ENCODE data around the gene AKT1.
"Not testable (repeated sequence)": the region's sequence is repeated elsewhere in the genome, so short reads cannot be mapped to it uniquely, and the experiment has no call there.

AKT1 gene

GRCh38 chr14:104753528-104754212 lies 41.9 kb downstream of the AKT1 start:
- no peak for DNase-seq (ENCODE audit: low read depth)

DNA sequence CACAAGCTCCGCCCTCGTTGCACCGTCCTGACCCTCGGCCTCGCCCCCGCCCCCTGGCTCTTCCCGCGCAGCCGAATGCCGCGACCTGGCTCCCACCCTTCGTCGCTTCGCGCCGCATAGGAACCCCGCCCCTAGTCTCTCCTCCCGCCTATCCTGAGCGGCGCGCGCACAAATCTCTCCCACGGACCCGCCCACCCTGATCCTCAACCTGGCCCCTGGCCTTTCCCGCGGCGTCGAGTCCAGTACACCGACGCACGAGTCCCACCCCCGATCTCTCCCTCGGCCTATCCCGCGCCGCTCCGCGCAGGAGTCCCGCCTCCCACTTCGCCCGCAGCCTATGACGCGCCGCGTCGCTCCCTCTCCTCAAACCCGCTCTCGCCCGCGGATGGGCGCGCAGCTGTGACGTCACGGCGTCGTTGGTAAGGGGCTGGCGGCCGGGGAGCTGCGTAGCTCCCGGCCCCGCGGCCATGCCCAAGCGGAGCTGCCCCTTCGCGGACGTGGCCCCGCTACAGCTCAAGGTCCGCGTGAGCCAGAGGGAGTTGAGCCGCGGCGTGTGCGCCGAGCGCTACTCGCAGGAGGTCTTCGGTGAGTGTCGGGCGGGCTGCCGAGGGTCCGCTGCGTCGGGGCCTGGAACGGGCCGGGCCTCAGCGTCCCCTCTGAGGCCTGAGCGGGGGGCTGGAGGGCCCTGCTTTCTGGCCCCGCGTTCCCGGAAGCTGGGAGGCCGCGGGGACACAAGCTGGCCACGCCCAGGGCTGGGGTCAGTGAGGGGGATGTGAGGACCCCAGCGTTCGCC lies 42.6 kb downstream of the AKT1 start, which contains the start of gene SIVA1:
SIVA1 (plus strand) TSS at position 413 of the 793 bp plus-strand sequence; CDS start at position 468, 55 bp downstream.
- DNase-seq (ENCODE audit: low read depth), result peak; percentile 89

GRCh38 chr14:104752423-104752734 lies 43.2 kb downstream of the AKT1 start:
- no peak for DNase-seq (ENCODE audit: low read depth)

- DNase-seq (ENCODE audit: low read depth), result no peak
Observed at GRCh38 chr14:104751539-104752422, 43.8 kb downstream of the AKT1 start.

DNA sequence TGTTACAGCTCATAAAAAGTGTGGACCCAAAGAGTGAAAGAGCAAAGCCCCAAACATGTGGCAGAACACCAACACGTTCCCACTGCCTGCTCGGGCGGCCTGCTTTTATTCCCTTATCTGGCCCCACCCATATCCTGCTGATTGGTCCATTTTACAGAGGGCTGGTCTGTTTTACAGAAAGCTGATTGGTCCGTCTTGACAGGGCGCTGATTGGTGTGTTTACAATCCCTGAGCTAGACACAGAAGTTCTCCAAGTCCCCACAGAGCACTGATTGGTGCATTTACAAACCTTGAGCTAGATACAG lies 44.8 kb downstream of the AKT1 start:
- not testable (repeated sequence) for DNase-seq (ENCODE audit: low read depth)

DNA sequence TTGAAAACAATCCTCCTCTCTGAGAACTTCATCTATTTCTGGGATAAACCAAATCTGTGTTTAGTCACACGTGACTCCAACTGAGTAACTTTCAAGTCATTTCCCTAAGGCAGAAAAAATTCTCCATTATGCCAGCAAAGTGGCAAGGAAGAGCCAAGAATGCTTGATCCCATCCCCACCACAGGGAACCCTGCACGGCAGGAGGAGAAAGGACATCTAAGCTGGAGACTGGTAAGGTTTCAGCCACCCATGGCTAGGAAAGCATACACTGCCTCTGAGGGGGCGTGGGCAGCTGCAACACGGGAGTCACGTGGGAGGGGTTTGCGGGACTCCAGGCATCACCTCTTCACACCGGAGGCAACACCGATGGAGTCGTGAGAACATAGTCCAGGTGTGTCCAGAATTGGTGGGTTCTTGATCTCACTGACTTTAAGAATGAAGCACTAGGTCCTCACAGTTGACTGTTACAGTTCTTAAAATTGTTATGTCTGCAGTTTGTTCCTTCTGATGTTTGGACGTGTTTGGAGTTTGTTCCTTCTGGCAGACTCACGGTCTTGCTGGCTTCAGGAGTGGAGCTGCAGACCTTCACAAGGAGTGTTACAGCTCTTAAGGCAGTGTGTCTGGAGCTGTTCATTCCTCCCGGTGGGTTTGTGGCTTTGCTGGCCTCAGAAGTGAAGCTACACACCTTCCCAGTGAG lies 45.3 kb downstream of the AKT1 start:
- no peak for DNase-seq (ENCODE audit: low read depth)

DNA sequence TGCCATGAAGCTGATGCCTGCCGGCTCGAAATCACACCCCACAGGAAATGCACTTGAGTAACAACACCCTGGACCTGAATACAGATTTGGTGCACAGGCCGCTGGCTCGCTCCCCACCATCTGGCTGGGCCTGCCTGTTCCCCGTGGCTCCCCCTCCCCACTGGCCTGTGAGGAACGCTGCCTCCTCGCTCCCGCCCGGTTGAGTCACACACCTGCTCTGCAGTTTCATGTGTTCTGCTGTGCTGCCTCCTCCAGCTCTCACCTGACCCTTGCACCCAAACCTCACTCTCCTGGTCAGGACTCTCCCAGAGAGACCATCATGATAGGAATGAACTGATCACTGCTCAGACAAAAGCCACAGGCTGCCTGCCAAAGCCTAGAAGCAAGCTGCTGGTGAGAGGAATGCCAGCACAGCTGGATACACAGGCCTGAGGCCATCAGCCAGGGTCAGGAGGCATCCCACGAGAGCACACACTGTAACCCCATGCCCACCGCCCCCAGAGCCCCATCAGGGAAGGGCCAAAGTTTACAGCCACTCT lies 46.4 kb downstream of the AKT1 start:
- no peak for DNase-seq (ENCODE audit: low read depth)

DNA sequence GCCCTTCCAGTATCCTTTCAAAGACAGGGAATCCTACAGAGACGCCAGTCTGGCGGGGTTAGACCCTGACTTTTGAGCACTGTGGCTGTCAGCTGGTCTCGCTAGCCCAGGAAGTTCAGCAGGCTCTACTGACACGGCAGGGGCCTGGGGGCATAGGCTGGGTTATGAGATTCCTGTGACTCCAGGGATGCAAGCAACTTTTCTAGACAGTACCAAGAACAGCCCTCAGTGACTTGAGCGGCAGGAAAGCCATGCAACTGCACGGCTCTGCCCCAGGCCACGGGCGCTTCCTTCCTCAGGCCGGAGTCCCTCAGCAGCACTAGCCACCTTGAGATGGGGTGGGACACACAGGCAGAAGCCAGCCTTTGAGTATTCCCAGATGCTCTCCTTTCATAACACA lies 47.7 kb downstream of the AKT1 start:
- no peak for DNase-seq (ENCODE audit: low read depth)

- no peak for DNase-seq (ENCODE audit: low read depth)
Observed at GRCh38 chr14:104746934-104747481, 48.5 kb downstream of the AKT1 start.

DNA sequence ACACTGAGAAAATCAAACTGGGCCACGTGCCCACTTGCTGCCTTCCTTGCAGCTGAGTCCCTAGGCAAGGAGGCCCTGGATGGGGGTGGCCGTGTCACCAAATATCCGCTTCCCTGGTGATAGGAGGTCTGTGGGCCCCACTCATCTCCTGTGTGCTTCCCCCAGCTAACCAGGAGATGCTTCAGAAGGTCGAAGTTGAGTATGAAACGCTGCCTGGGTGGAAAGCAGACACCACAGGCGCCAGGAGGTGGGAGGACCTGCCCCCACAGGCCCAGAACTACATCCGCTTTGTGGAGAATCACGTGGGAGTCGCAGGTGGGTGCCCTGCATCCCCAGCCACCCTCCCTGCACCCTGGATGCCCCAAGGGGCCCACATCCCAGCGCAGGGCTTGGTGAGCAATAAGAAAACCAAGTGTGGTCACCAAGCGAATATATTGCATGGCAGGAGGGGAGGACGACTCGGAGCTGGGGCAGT lies 49.4 kb downstream of the AKT1 start:
- DNase-seq (ENCODE audit: low read depth), result no peak

GRCh38 chr14:104745431-104745830 lies 50.1 kb downstream of the AKT1 start:
- no peak for DNase-seq (ENCODE audit: low read depth)

- no peak for DNase-seq (ENCODE audit: low read depth)
Observed at GRCh38 chr14:104744484-104744883, 51.1 kb downstream of the AKT1 start.

GRCh38 chr14:104743461-104744380 lies 51.8 kb downstream of the AKT1 start:
- no peak for DNase-seq (ENCODE audit: low read depth)

GRCh38 chr14:104742586-104743455 lies 52.7 kb downstream of the AKT1 start:
- no peak for DNase-seq (ENCODE audit: low read depth)

DNA sequence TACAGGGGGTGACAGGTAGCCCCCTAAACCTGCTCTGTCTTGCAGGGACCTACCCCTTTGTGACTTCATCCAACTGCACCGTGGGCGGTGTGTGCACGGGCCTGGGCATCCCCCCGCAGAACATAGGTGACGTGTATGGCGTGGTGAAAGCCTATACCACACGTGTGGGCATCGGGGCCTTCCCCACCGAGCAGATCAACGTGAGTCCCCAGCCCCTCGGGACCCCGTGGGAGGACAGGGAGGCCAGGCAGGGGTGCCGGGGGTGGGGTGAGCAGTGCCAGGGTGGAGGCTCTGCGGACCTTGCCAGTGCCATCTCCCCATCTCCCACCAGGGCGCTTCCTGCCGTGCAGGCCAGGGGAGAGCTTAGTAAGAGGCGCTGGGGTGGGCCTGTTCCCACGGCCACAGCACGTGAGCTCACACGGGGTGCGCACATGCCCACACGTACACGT lies 53.7 kb downstream of the AKT1 start:
- DNase-seq (ENCODE audit: low read depth), result no peak

DNA sequence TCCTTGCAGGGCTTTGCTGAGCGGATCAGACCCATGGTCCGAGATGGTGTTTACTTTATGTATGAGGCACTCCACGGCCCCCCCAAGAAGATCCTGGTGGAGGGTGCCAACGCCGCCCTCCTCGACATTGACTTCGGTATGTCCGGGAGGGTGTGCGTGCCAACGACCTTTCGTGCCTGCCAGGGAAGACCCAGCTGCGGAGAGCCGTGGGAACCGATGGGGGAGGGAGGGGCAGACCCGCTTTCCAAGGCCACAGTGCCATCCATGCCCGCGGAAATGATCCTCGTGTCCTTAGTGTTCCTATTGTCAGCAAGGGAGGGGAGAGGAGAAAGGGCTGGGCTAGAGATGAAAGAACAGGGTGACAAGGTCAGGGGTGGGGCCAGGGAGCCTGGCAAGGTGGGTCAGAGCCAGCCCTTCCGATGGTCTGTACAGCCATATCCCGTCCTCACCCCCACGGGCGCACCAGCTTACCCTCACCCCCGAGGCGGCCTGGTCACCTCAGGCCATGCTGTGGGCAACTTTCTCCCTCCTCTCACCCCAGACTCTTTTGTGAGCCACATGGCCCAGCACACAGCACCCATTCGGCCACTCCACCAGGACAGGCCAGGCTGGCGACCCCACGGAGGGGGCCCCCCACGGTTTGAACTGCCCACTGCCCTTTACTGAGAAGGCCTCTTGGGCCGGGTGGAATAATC lies 54.3 kb downstream of the AKT1 start:
- no peak for DNase-seq (ENCODE audit: low read depth)

DNA sequence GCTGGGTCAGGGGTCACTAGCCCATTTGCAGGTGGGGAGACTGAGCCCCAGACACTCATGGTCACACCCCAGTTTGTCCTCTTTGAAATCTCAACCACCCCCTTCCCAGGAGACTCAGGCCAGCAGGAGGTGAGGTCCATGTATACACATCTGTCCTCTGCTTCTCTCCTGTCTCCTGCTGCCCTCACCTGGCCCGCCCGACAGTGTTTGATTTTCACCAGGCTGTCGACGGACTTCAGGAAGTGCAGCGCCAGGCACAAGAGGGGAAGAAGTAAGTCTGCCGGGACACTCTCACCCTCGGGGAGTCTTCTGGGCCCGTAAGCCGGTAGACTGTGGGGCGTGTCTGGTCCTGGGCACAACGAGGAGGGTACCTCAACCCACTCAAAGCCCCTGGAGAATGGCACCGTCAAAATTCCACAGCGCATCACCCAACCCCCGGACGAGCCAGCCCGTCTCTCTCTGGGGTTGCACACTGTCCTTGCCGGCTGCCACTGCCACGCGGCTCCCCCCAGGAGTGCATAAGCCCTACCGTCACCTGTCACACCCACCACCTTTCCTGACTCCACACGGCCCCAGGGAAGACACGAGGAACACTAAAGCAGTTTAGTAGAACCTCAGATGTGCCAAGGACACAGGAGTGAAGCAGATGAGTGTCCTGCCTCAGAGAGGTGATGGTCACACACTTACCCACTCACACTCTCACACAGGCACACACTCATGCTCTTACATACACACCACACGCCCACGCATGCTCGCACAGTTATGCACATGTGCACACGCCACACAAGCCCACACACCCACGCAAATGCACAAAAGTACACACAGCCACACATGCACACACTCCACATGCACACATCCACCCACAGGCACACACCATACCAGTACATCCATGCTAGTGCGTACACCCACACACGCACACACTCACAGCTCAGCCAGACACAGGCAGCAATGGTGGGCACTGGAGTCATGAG lies 55.7 kb downstream of the AKT1 start:
- no peak for DNase-seq (ENCODE audit: low read depth)
